Measurements from ENCODE around the gene MLLT1.

The MLLT1 gene

GRCh38 chr19:6269101-6269886, 10.5 kb downstream of the MLLT1 start:
- H3K4me3 Mint-ChIP-seq: no peak overlapping the region
- H3K27me3 Mint-ChIP-seq: no peaks in the 10 kb centered on the region

GRCh38 chr19:6268382-6268771, 11.4 kb downstream of the MLLT1 start:
- Mint-ChIP-seq H3K27me3 (no peaks in the 10 kb centered on the region), H3K4me1 (peaks cover 57% of the 10 kb centered on the region), H3K4me3 (no peak overlapping the region), H3K9me3 (no peaks in the 10 kb centered on the region), H3K27ac (peak overlapping the region; percentile 2 to 13)
- ATAC-seq (no peak), DNase-seq (no peak)

More at GRCh38 chr19:6269101-6269886, 10.5 kb downstream of the MLLT1 start:
- Mint-ChIP-seq H3K27ac (no peak overlapping the region), H3K4me1 (peaks cover 58% of the 10 kb centered on the region), H3K9me3 (no peaks in the 10 kb centered on the region)
- DNase-seq: no peak
- no peak for ATAC-seq

GRCh38 chr19:6267552-6268381, 12.0 kb downstream of the MLLT1 start:
- ATAC-seq: no peak
- Mint-ChIP-seq H3K4me3 (no peak overlapping the region), H3K27ac (peak overlapping the region; percentile 2 to 13), H3K4me1 (peaks cover 55% of the 10 kb centered on the region), H3K9me3 (no peaks in the 10 kb centered on the region), H3K27me3 (no peaks in the 10 kb centered on the region)
- DNase-seq: no peak

- Mint-ChIP-seq H3K9me3 (no peaks in the 10 kb centered on the region), H3K27ac (peak overlapping the region in 1 of 2 donors; percentile 43)
These were observed 15.0 kb downstream of the MLLT1 start for GRCh38 chr19:6264803-6265202.

GRCh38 chr19:6263735-6264444, 15.9 kb downstream of the MLLT1 start:
- no peak for ATAC-seq
- Mint-ChIP-seq H3K27me3 (no peaks in the 10 kb centered on the region), H3K9me3 (no peaks in the 10 kb centered on the region), H3K4me1 (peaks cover 34% of the 10 kb centered on the region), H3K4me3 (no peak overlapping the region), H3K27ac (no peak overlapping the region)
- DNase-seq: no peak

More at GRCh38 chr19:6264803-6265202, 15.0 kb downstream of the MLLT1 start:
- Mint-ChIP-seq H3K4me1 (peaks cover 43% of the 10 kb centered on the region), H3K4me3 (no peak overlapping the region), H3K27me3 (no peaks in the 10 kb centered on the region)
- DNase-seq: no peak
- no peak for ATAC-seq

GRCh38 chr19:6263306-6263705, 16.5 kb downstream of the MLLT1 start:
- Mint-ChIP-seq H3K9me3 (no peaks in the 10 kb centered on the region), H3K4me3 (no peak overlapping the region), H3K27ac (no peak overlapping the region), H3K4me1 (peaks cover 34% of the 10 kb centered on the region), H3K27me3 (no peaks in the 10 kb centered on the region)
- DNase-seq: no peak
- ATAC-seq: no peak

- ATAC-seq: no peak
- no peak for DNase-seq
- Mint-ChIP-seq H3K4me1 (peaks cover 34% of the 10 kb centered on the region), H3K4me3 (peak overlapping the region in 1 of 2 donors; percentile 67), H3K9me3 (no peaks in the 10 kb centered on the region), H3K27me3 (no peaks in the 10 kb centered on the region), H3K27ac (peak overlapping the region in 1 of 2 donors; percentile 78)
These were observed 17.3 kb downstream of the MLLT1 start for GRCh38 chr19:6262519-6262918.

- ATAC-seq (no peak), DNase-seq (no peak)
- H3K27ac Mint-ChIP-seq: no peak overlapping the region
- H3K4me3 Mint-ChIP-seq: no peak overlapping the region
- peaks cover 34% of the 10 kb centered on the region for H3K4me1 Mint-ChIP-seq
- H3K27me3 Mint-ChIP-seq: no peaks in the 10 kb centered on the region
- H3K9me3 Mint-ChIP-seq: no peaks in the 10 kb centered on the region
These were observed 17.9 kb downstream of the MLLT1 start for GRCh38 chr19:6261883-6262282.

GRCh38 chr19:6260912-6261650, 18.7 kb downstream of the MLLT1 start:
- Mint-ChIP-seq H3K27ac (peak overlapping the region in 1 of 2 donors; percentile 80), H3K4me1 (peaks cover 34% of the 10 kb centered on the region), H3K4me3 (no peak overlapping the region), H3K27me3 (no peaks in the 10 kb centered on the region), H3K9me3 (no peaks in the 10 kb centered on the region)
- DNase-seq: peak; percentile 28 to 34
- peak; percentile 66 for ATAC-seq

GRCh38 chr19:6260376-6260775, 19.4 kb downstream of the MLLT1 start:
- H3K9me3 Mint-ChIP-seq: no peaks in the 10 kb centered on the region
- no peak overlapping the region for H3K4me3 Mint-ChIP-seq
- peak overlapping the region in 1 of 2 donors; percentile 27 for H3K27ac Mint-ChIP-seq
- H3K4me1 Mint-ChIP-seq: peaks cover 34% of the 10 kb centered on the region
- H3K27me3 Mint-ChIP-seq: no peaks in the 10 kb centered on the region
- no peak for DNase-seq
- no peak for ATAC-seq

- DNase-seq: no peak
- Mint-ChIP-seq H3K4me3 (no peak overlapping the region), H3K9me3 (no peaks in the 10 kb centered on the region), H3K27me3 (no peaks in the 10 kb centered on the region), H3K4me1 (peaks cover 34% of the 10 kb centered on the region), H3K27ac (no peak overlapping the region)
- no peak for ATAC-seq
These were observed 20.4 kb downstream of the MLLT1 start for GRCh38 chr19:6259312-6259861.

- Mint-ChIP-seq H3K4me3 (no peak overlapping the region), H3K4me1 (peaks cover 34% of the 10 kb centered on the region), H3K27ac (no peak overlapping the region), H3K27me3 (no peaks in the 10 kb centered on the region), H3K9me3 (no peaks in the 10 kb centered on the region)
- ATAC-seq (no peak), DNase-seq (no peak)
These were observed 20.9 kb downstream of the MLLT1 start for GRCh38 chr19:6258812-6259311.

GRCh38 chr19:6253954-6254733, 25.6 kb downstream of the MLLT1 start:
- no peak overlapping the region for H3K4me3 Mint-ChIP-seq
- no peak overlapping the region for H3K27ac Mint-ChIP-seq
- H3K9me3 Mint-ChIP-seq: no peaks in the 10 kb centered on the region
- H3K4me1 Mint-ChIP-seq: peaks cover 42% of the 10 kb centered on the region
- DNase-seq: no peak
- H3K27me3 Mint-ChIP-seq: no peaks in the 10 kb centered on the region
- ATAC-seq: no peak

- ATAC-seq (no peak), DNase-seq (no peak)
- H3K4me1 Mint-ChIP-seq: peaks cover 58% of the 10 kb centered on the region
- no peaks in the 10 kb centered on the region for H3K9me3 Mint-ChIP-seq
- no peak overlapping the region for H3K4me3 Mint-ChIP-seq
- H3K27ac Mint-ChIP-seq: no peak overlapping the region
- H3K27me3 Mint-ChIP-seq: no peaks in the 10 kb centered on the region
These were observed 27.7 kb downstream of the MLLT1 start for GRCh38 chr19:6252066-6252465.

Data from stimulated activated naive CD8-positive, alpha-beta T cell treated with anti-CD3 and anti-CD28 coated beads, Interleukin-15, amount 100 ng/mL, for 72 hours (primary cell).